ENCODE results near the gene SH3BP1. TPM values are rescaled to one million over a fixed set of nuclear protein-coding genes. Genes with fewer than 3 reads are reported as not detected.
"Not testable (repeated sequence)": the region's sequence is repeated elsewhere in the genome, so short reads cannot be mapped to it uniquely, and the experiment has no call there.

The SH3BP1 gene, protein sequence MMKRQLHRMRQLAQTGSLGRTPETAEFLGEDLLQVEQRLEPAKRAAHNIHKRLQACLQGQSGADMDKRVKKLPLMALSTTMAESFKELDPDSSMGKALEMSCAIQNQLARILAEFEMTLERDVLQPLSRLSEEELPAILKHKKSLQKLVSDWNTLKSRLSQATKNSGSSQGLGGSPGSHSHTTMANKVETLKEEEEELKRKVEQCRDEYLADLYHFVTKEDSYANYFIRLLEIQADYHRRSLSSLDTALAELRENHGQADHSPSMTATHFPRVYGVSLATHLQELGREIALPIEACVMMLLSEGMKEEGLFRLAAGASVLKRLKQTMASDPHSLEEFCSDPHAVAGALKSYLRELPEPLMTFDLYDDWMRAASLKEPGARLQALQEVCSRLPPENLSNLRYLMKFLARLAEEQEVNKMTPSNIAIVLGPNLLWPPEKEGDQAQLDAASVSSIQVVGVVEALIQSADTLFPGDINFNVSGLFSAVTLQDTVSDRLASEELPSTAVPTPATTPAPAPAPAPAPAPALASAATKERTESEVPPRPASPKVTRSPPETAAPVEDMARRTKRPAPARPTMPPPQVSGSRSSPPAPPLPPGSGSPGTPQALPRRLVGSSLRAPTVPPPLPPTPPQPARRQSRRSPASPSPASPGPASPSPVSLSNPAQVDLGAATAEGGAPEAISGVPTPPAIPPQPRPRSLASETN
- total RNA-seq: 9.9 TPM

DNA sequence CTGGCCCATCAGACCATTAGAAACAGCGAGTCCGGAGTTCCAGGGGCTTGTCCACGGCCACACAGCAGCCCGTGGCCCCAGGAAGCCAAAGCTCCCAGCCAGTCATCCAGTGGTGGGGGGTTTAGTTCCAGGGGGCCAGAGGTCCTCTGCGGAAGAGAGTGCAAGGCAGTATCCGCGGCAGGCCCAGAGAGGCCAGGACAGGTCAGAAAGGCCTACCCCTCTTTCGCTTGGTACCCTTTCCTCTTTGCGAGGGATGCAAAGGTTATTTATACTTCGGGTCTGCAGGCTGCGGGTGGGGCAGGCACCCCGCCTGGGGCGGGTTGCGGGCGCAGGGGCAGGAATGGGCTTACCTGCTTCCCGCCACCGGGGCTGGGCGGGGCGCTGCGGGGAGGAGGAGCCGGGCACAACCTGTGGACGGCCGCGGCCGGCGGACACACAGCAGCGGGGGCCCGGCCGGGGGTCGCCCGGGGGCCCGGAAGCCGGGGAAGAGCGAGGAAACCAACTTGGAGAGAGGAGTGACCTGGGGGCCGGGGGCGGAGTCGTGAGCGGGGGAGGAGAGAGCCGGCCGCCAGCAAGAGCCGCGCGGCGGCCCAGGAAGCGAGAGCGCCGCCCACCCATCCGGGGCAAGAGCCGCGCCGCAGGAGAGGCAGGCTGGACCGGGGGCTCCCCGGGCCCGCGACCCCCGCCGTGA lies at the start of gene SH3BP1:
Gene SH3BP1, plus strand, starts transcription at position 600 of the 691 bp plus-strand sequence. CDS start 119 bp downstream, outside the sequence.
- Histone ChIP-seq H3K9ac (ENCODE audit: low read depth in 1 of 3, low read length in 3 of 3) (peak within 1 kb of the TSS in 1 of 3 donors; percentile 45), H3K27me3 (ENCODE audit: control insufficient read depth in 3 of 3, insufficient read depth in 3 of 3, low read length in 3 of 3) (peaks cover 3 to 32% (median 15%) of the 10 kb centered on the region in 3 donors), H3K4me3 (ENCODE audit: low read length in 3 of 3) (peak within 1 kb of the TSS; percentile 35 to 56 (median 43)), H3K4me1 (ENCODE audit: control insufficient read depth in 3 of 3, insufficient read depth in 3 of 3, low read length in 3 of 3) (peaks cover 8 to 43% (median 38%) of the 10 kb centered on the region in 3 donors), H3K9me3 (ENCODE audit: control insufficient read depth in 3 of 3, low read length in 3 of 3) (no peaks in the 10 kb centered on the region), H3K36me3 (ENCODE audit: control insufficient read depth in 3 of 3, insufficient read depth in 3 of 3, low read length in 3 of 3) (no peaks in the 10 kb centered on the region), H3K27ac (ENCODE audit: low read depth, low read length) (no peak within 1 kb of the TSS)

DNA sequence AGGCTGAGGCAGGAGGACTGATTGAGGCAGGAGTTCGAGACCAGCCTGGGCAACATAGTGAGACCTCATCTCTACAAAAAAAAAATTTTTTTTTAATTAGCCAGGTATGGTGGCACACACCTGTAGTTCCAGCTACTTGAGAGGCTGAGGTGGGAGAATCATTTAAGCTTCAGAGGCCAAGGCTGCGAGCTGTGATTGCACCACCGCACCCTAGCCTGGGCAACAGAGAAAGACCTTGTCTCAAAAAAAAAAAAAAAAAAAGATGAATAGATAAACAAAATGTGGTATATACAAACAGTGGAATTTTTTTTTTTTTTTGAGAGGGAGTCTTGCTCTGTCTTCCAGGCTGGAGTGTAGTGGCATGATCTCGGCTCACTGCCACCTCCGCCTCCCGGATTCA lies 48.4 kb upstream of the SH3BP1 start:
- not testable (repeated sequence) for H3K36me3 ChIP-seq (ENCODE audit: control insufficient read depth in 3 of 3, insufficient read depth in 3 of 3, low read length in 3 of 3); H3K9ac ChIP-seq (ENCODE audit: low read depth in 1 of 3, low read length in 3 of 3); H3K27me3 ChIP-seq (ENCODE audit: control insufficient read depth in 3 of 3, insufficient read depth in 3 of 3, low read length in 3 of 3); H3K27ac ChIP-seq (ENCODE audit: low read depth, low read length); H3K4me1 ChIP-seq (ENCODE audit: control insufficient read depth in 3 of 3, insufficient read depth in 3 of 3, low read length in 3 of 3); H3K4me3 ChIP-seq (ENCODE audit: low read length in 3 of 3); H3K9me3 ChIP-seq (ENCODE audit: control insufficient read depth in 3 of 3, low read length in 3 of 3)

DNA sequence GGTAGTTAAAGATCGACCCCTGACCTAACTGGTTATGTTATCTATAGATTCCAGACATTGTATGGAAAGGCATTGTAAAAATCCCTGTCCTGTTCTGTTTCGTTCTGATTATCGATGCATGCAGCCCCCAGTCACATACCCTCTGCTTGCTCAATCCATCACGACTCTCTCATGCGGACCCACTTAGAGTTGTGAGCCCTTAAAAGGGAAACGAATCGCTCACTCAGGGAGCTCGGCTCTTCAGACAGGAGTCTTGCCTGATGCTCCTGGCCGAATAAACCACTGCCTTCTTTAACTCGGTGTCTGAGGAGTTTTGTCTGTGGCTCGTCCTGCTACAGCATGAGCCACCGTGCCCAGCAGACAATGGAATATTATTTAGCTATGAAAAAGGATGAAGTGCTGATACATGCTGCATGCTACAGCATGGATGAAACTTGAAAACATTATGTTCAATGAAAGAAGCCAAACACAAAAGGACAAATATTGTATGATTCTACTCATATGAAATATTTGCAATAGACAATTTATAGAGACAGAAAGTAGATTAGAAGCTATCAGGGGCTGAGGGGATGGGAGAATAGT lies 47.6 kb upstream of the SH3BP1 start:
- H3K4me3 ChIP-seq (ENCODE audit: low read length in 3 of 3): peak overlapping the region in 1 of 3 donors; percentile 9
- H3K27ac ChIP-seq (ENCODE audit: low read depth, low read length): no peak overlapping the region

DNA sequence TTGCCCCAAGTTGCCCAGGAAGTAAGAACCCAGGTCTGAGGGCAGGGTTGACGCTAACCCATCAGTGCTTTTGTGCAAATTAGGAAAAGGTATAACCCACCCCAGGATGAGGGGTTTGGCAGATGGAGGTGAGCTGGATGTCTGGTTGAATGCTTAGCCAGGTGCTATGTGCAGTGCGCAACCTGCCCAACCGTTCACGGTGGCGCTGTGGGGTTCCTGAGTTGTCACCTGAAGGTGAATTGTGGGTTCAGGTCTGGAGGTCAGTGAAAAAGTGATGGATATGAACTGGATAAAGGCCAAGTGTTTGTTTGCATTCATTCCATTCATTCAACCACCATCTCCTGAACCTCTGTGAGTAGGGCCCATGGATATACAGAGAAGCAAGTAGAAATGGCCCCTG lies 45.2 kb upstream of the SH3BP1 start:
- Histone ChIP-seq H3K36me3 (ENCODE audit: control insufficient read depth in 3 of 3, insufficient read depth in 3 of 3, low read length in 3 of 3) (no peaks in the 10 kb centered on the region), H3K27me3 (ENCODE audit: control insufficient read depth in 3 of 3, insufficient read depth in 3 of 3, low read length in 3 of 3) (peaks cover 0 to 3% (median 0%) of the 10 kb centered on the region in 3 donors), H3K4me3 (ENCODE audit: low read length in 3 of 3) (no peak overlapping the region), H3K27ac (ENCODE audit: low read depth, low read length) (no peak overlapping the region), H3K9ac (ENCODE audit: low read depth in 1 of 3, low read length in 3 of 3) (no peak overlapping the region), H3K9me3 (ENCODE audit: control insufficient read depth in 3 of 3, low read length in 3 of 3) (no peaks in the 10 kb centered on the region), H3K4me1 (ENCODE audit: control insufficient read depth in 3 of 3, insufficient read depth in 3 of 3, low read length in 3 of 3) (peaks cover under 1 to 10% (median 3%) of the 10 kb centered on the region in 3 donors)

More for the DNA sequence above, 47.6 kb upstream of the SH3BP1 start:
- Histone ChIP-seq H3K27me3 (ENCODE audit: control insufficient read depth in 3 of 3, insufficient read depth in 3 of 3, low read length in 3 of 3) (peaks cover 0 to 3% (median 0%) of the 10 kb centered on the region in 3 donors), H3K36me3 (ENCODE audit: control insufficient read depth in 3 of 3, insufficient read depth in 3 of 3, low read length in 3 of 3) (no peaks in the 10 kb centered on the region), H3K9me3 (ENCODE audit: control insufficient read depth in 3 of 3, low read length in 3 of 3) (no peaks in the 10 kb centered on the region), H3K9ac (ENCODE audit: low read depth in 1 of 3, low read length in 3 of 3) (no peak overlapping the region), H3K4me1 (ENCODE audit: control insufficient read depth in 3 of 3, insufficient read depth in 3 of 3, low read length in 3 of 3) (peaks cover 0 to 5% (median 0%) of the 10 kb centered on the region in 3 donors)

DNA sequence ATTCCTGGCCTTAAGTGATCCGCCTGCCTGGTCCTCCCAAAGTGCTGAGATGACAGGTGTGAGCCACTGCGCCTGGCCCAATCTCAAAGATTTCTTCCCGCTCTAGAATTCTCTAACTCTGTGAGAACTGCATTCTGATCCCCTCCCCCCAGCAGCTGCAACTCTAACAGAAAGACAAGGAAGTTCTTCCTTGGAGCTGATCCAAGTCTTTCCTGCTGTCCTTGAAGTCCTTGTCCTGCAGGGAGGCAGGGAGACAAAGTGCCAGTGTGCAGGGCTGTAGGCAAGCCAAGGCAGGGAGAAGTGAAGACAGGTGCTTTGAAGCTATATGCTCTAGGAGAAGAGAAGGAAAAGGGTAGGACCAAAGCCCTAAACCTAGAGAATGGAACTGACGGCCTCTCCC lies 40.3 kb upstream of the SH3BP1 start:
- H3K27me3 ChIP-seq (ENCODE audit: control insufficient read depth in 3 of 3, insufficient read depth in 3 of 3, low read length in 3 of 3): peaks cover 0 to 12% (median 0%) of the 10 kb centered on the region in 3 donors
- peaks cover 4 to 6% (median 4%) of the 10 kb centered on the region in 3 donors for H3K4me1 ChIP-seq (ENCODE audit: control insufficient read depth in 3 of 3, insufficient read depth in 3 of 3, low read length in 3 of 3)
- no peak overlapping the region for H3K4me3 ChIP-seq (ENCODE audit: low read length in 3 of 3)
- H3K36me3 ChIP-seq (ENCODE audit: control insufficient read depth in 3 of 3, insufficient read depth in 3 of 3, low read length in 3 of 3): no peaks in the 10 kb centered on the region
- H3K27ac ChIP-seq (ENCODE audit: low read depth, low read length): no peak overlapping the region
- no peaks in the 10 kb centered on the region for H3K9me3 ChIP-seq (ENCODE audit: control insufficient read depth in 3 of 3, low read length in 3 of 3)
- peak overlapping the region in 1 of 3 donors; percentile 16 for H3K9ac ChIP-seq (ENCODE audit: low read depth in 1 of 3, low read length in 3 of 3)

DNA sequence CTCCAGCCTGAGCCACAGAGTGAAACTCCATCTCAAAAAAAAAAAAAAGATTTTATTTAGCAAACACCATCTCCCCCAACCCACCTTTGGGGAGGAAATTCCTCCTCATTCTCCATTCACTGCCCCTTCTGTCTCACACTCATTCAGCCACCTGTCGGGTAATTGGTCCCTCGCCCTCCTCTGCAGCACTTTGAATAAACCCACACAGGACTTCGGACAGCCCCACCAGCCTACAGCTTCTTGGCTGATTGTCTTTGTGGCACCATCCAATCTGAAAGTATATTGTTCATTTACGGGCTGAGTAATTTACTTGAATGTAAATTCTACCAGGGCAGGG lies 38.3 kb upstream of the SH3BP1 start:
- H3K4me1 ChIP-seq (ENCODE audit: control insufficient read depth in 3 of 3, insufficient read depth in 3 of 3, low read length in 3 of 3): peaks cover 4 to 6% (median 4%) of the 10 kb centered on the region in 3 donors
- H3K27ac ChIP-seq (ENCODE audit: low read depth, low read length): no peak overlapping the region
- peaks cover 0 to 12% (median 3%) of the 10 kb centered on the region in 3 donors for H3K27me3 ChIP-seq (ENCODE audit: control insufficient read depth in 3 of 3, insufficient read depth in 3 of 3, low read length in 3 of 3)
- H3K36me3 ChIP-seq (ENCODE audit: control insufficient read depth in 3 of 3, insufficient read depth in 3 of 3, low read length in 3 of 3): no peaks in the 10 kb centered on the region
- H3K9me3 ChIP-seq (ENCODE audit: control insufficient read depth in 3 of 3, low read length in 3 of 3): no peaks in the 10 kb centered on the region
- no peak overlapping the region for H3K9ac ChIP-seq (ENCODE audit: low read depth in 1 of 3, low read length in 3 of 3)
- H3K4me3 ChIP-seq (ENCODE audit: low read length in 3 of 3): no peak overlapping the region

DNA sequence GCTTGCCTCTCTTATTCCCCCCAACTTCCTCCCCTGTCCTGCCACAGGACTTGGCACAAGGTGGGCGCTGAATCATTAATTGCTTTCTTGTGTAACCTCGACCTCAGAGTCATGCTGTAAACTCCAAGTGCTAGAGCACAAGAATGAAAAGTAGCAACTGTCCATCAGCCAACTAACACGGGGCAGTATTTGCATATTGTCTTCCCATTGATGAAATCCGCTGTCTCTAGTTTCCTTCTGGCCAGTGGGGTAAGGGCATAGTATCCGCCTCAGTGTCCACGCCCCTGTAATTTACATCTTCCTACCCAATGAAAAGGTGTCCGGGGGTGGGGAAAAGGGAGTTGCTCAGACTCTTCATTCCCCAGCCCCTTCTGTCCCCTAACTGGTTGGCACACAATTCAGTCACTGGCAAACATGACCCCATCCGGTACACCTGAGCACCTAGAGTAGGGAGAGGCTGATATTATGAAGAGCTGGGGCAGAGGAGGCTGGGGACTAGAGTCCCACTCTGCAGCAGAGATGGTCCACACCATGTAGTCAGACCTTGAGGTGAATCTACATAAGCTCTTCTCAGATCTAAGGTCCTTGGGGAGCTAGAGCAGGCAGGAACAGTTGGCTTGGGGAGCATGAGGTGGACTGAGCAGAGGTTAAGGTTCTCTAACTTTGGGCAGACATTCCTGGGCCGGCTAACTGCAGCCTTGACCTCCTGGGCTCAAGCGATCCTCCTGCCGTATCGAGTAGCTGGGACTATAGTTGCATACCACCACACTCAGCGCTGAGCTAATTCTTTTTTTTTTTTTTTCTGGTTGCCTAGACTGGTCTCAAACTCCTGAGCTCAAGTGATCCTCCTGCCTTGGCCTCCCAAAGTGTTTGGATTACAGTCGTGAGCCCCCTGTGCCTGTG lies 37.7 kb upstream of the SH3BP1 start:
- H3K9me3 ChIP-seq (ENCODE audit: control insufficient read depth in 3 of 3, low read length in 3 of 3): no peaks in the 10 kb centered on the region
- no peaks in the 10 kb centered on the region for H3K36me3 ChIP-seq (ENCODE audit: control insufficient read depth in 3 of 3, insufficient read depth in 3 of 3, low read length in 3 of 3)
- H3K9ac ChIP-seq (ENCODE audit: low read depth in 1 of 3, low read length in 3 of 3): no peak overlapping the region
- H3K4me1 ChIP-seq (ENCODE audit: control insufficient read depth in 3 of 3, insufficient read depth in 3 of 3, low read length in 3 of 3): peaks cover 4 to 6% (median 4%) of the 10 kb centered on the region in 3 donors
- H3K4me3 ChIP-seq (ENCODE audit: low read length in 3 of 3): no peak overlapping the region
- H3K27me3 ChIP-seq (ENCODE audit: control insufficient read depth in 3 of 3, insufficient read depth in 3 of 3, low read length in 3 of 3): peaks cover 0 to 12% (median 3%) of the 10 kb centered on the region in 3 donors
- H3K27ac ChIP-seq (ENCODE audit: low read depth, low read length): no peak overlapping the region

DNA sequence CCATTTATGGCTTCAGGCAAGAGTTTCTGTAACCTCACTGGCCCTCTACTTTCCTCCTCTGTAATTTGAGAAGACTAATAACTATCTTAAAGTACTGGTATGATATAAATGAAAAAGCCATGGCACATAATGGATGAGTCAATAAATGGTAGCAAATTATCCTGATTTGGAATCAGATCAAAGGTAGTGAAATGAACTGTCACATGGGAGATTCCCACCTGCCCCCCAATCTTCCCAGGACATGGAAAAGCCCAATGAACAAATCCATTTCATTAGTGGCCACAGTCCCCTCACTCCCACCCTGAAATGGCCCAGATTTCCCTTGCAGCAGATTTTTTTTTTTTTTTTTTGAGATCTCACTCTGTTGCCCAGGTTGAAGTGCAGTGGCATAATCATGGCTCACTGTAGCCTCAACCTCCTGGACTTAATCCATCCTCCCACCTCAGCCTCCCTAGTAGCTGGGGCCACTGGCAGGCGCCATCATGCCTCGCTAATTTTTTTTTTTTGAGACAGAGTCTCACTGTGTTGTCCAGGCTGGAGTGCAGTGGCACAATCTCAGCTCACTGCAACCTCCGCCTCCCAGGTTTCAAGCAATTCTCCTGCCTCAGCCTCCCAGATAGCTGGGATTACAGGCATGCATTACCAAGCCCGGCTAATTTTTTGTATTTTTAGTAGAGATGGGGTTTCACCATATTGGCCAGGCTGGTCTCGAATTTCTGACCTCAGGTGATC lies 36.8 kb upstream of the SH3BP1 start:
- H3K36me3 ChIP-seq (ENCODE audit: control insufficient read depth in 3 of 3, insufficient read depth in 3 of 3, low read length in 3 of 3); H3K9me3 ChIP-seq (ENCODE audit: control insufficient read depth in 3 of 3, low read length in 3 of 3); H3K4me3 ChIP-seq (ENCODE audit: low read length in 3 of 3); H3K9ac ChIP-seq (ENCODE audit: low read depth in 1 of 3, low read length in 3 of 3); H3K27ac ChIP-seq (ENCODE audit: low read depth, low read length): not testable (repeated sequence)
- peaks cover 9 to 13% (median 9%) of the 10 kb centered on the region in 3 donors for H3K4me1 ChIP-seq (ENCODE audit: control insufficient read depth in 3 of 3, insufficient read depth in 3 of 3, low read length in 3 of 3)
- H3K27me3 ChIP-seq (ENCODE audit: control insufficient read depth in 3 of 3, insufficient read depth in 3 of 3, low read length in 3 of 3): peaks cover 0 to 12% (median 3%) of the 10 kb centered on the region in 3 donors
